ENCODE data around the gene RGS3.

Gene RGS3

DNA sequence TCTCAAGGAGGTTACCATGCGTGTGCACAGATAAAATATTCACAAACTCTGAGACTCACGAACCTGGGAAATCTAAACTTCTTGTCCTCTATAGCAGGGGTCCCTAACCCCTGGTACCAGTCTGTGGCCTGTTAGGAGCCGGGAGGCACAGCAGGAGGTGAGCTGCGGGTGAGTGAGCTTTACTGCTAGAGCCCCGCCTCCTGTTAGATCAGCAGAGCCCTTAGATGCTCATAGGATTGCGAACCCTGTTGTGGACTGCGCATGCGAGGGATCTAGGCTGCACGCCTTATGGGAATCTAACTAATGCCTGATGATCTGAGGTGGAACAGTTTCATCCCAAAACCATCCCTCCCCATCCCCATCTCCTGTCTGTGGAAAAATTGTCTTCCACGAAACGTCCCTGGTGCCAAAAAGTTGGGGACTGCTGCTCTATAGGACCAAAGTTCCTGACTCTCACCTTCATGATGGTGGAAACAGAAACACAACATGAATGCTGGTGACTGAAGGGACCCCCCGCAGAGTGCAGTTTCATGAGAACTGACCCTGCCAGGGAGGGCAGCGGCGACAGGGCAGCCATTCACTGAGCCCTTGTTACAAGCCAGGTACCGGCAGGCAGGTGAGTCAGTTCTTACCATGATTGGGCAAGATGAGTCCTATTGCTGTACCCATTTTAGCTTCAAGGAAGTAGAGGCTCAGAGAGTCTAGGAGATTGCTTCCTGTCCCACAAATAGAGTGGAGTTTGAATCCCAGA, 181.9 kb downstream of the RGS3 start:
- no peak for DNase-seq

GRCh38 chr9:113645978-113646253, 182.4 kb downstream of the RGS3 start:
- DNase-seq, result no peak

- no peak for DNase-seq
Measured at GRCh38 chr9:113646491-113646890, 183.0 kb downstream of the RGS3 start.

Measured in NCI-H1436 treated with DMSO at 0.1 percent for 48 hours (cell line).